Measurements from ENCODE around the gene ARRDC1. TPM values are rescaled to one million over a fixed set of nuclear protein-coding genes. Genes with fewer than 3 reads are reported as not detected.

ARRDC1 gene
- total RNA-seq, 2 experiments from 2014 or later: 31.2 to 35.1 TPM

DNA sequence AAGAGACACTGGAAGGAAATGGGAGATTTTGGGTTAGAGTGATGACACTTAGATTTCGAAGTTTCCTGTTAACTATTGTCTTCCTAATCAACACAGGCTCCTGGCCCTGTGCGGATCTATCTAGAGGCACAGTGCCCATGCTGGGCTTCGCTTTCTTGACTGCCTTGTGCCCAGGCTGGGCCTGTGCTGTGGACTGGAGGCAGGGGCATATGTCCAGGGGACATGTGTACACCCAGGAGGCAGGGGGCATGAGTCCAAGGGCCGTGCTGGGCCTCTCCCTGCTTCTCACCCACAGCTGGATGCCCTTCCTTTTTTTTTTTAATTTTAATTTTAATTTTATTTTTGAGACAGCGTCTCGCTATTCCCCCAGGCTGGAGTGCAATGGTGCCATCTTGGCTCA is 50.9 kb downstream of the ARRDC1 start:
- ChIA-PET CTCF (no interaction called here), POLR2A (no interaction called here)

DNA sequence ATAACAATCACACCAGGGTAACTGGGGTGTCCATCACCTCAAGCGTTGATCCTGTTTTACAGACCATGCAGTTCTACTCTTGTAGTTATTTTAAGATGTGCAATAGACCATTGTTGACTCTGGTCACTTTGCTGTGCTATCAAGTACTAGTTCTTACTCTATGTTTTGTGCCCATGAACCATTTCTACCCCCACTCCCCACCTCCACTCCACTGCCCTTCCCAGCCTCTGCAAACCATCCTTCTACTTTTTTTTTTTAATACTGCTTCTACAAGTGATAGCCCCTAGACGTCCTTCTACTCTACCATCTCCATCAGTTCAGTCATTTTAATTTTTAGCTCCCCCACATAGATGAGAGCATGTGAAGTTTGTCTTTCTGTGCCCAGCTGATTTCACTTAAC is 52.1 kb downstream of the ARRDC1 start:
- POLR2A ChIA-PET: no interaction called here
- CTCF ChIA-PET: interaction anchor here (0.6 kb wide), 1 partner anchor 212 kb away, joined by 3 read pairs; no protein-coding TSS in a partner anchor

- ChIA-PET CTCF (interaction anchor here (0.9 kb wide), 1 partner anchor 41 kb away, joined by 3 read pairs; no protein-coding TSS in a partner anchor), POLR2A (no interaction called here)
Observed at GRCh38 chr9:137658781-137659180, 53.3 kb downstream of the ARRDC1 start.

- ChIA-PET POLR2A (no interaction called here), CTCF (no interaction called here)
Observed at GRCh38 chr9:137660144-137660543, 54.7 kb downstream of the ARRDC1 start.

DNA sequence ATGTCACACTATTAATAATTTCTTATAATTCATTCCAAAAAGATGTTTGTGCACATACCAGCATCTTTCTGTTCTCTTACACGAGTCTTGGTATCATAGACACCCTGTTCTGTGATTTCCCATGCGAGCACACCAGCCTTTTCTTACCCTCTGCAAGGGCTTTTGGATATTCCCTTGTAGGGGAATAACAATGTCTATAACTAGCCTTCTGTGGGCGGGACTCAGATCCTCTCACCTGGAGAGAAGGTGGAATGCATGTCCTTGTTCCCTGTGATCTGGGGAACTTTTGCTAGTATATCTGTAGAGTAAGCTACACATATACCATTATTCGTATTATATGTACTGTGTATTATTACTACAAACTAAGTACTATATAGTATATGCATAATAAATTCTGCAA is 58.1 kb downstream of the ARRDC1 start:
- POLR2A ChIA-PET: no interaction called here
- CTCF ChIA-PET: interaction anchor here (0.7 kb wide), 1 partner anchor 44 kb away, joined by 3 read pairs; no protein-coding TSS in a partner anchor

DNA sequence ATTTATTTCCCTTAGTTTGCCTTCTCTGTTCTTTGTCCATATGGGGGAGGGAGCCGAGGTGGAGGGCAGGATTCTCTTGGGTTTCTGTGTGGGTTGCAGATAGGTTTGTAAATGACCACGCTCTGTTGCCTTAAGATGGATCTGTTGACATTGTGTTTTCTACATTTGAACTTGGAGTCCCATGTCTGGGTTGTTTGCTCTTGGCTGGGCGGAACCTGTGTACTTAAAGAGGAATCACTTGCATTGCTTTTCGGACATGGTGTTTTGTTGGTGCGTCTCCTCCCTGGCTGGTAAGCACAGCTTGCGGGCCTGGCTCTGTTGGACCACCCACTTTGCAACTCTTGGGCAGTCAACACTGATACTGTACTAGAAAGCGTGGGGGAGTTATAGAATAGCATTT is 59.2 kb downstream of the ARRDC1 start:
- ChIA-PET POLR2A (no interaction called here), CTCF (interaction anchor here (0.7 to 1.1 kb wide), 2 partner anchors 8 to 24 kb away, joined by 3 read pairs; no protein-coding TSS in a partner anchor)

Other genes with a start within 250 kb of the ARRDC1 start
- 1 to 10 TPM; 3.4 to 3.7 TPM for gene EXD3, start 182.5 kb upstream of the ARRDC1 start, total RNA-seq
- gene NOXA1, start 182.3 kb upstream of the ARRDC1 start, total RNA-seq: under 1 TPM; 0.40 to 0.67 TPM
- gene ENTPD8, start 164.3 kb upstream of the ARRDC1 start, total RNA-seq: not detected
- 10 to 100 TPM; 62.9 to 63.3 TPM for gene NSMF, start 146.4 kb upstream of the ARRDC1 start, total RNA-seq
- gene PNPLA7, start 55.3 kb upstream of the ARRDC1 start, total RNA-seq: 1 to 10 TPM; 2.6 to 3.4 TPM
- 10 to 100 TPM; 61.0 to 64.7 TPM for gene MRPL41, start 53.8 kb upstream of the ARRDC1 start, total RNA-seq
- gene DPH7, start 26.8 kb upstream of the ARRDC1 start, total RNA-seq: 10 to 100 TPM; 36.5 to 38.3 TPM
- 10 to 100 TPM; 75.3 to 76.8 TPM for gene ZMYND19, start 15.2 kb upstream of the ARRDC1 start, total RNA-seq
- gene EHMT1, start 13.3 kb downstream of the ARRDC1 start, total RNA-seq: 10 to 100 TPM; 69.9 to 75.4 TPM

All from activated CD8-positive, alpha-beta memory T cell treated with anti-CD3 and anti-CD28 coated beads for 36 hours (primary cell).